Mesothelial cell of epicardium (in vitro differentiated cells): ENCODE measurements around the gene OGFOD3. TPM values are rescaled to one million over a fixed set of nuclear protein-coding genes. Genes with fewer than 3 reads are reported as not detected.

Source experiments
- DNase-seq, 2 experiments: peaks; one replicate each; pipeline ENCODE4 v3.0.0; 2021; ENCODE audit warnings: low spot score in 2 of 2; ENCODE audit not compliant: unreplicated experiment in 2 of 2
- H3K27ac Mint-ChIP-seq: 2 replicates; pipeline ENCODE4 v1.8.0; 2021; ENCODE audit warnings: mixed read lengths
- H3K27me3 Mint-ChIP-seq: 2 replicates; pipeline ENCODE4 v1.8.0; 2021; ENCODE audit warnings: low read depth, mixed read lengths
- H3K36me3 Mint-ChIP-seq: 2 replicates; pipeline ENCODE4 v1.8.0; 2021; ENCODE audit warnings: mixed read lengths
- H3K4me1 Mint-ChIP-seq: 2 replicates; pipeline ENCODE4 v1.8.0; 2021; ENCODE audit warnings: mixed read lengths
- H3K4me3 Mint-ChIP-seq: 2 replicates; pipeline ENCODE4 v1.8.0; 2021; ENCODE audit warnings: mild to moderate bottlenecking, moderate library complexity, mixed read lengths
- H3K9me3 Mint-ChIP-seq: 2 replicates; pipeline ENCODE4 v1.8.0; 2021; ENCODE audit warnings: mixed read lengths
- total RNA-seq: library from RNA; stranded (reverse); gene quantifications from 3 replicates; pipeline ENCODE4 v1.2.1, GENCODE V29; 2021
- TF ChIP-seq, protein P1 (sequence below): fragments of 200-600 bp; sonication (generic); IDR thresholded peaks from one replicate; pipeline ENCODE4 v1.5.0; 2021; ENCODE audit warnings: antibody characterized with exemption; ENCODE audit not compliant: unreplicated experiment

The OGFOD3 gene
- total RNA-seq, 1 donor from 2014 or later, result 36.6 TPM

- TF ChIP-seq, protein P1, sequence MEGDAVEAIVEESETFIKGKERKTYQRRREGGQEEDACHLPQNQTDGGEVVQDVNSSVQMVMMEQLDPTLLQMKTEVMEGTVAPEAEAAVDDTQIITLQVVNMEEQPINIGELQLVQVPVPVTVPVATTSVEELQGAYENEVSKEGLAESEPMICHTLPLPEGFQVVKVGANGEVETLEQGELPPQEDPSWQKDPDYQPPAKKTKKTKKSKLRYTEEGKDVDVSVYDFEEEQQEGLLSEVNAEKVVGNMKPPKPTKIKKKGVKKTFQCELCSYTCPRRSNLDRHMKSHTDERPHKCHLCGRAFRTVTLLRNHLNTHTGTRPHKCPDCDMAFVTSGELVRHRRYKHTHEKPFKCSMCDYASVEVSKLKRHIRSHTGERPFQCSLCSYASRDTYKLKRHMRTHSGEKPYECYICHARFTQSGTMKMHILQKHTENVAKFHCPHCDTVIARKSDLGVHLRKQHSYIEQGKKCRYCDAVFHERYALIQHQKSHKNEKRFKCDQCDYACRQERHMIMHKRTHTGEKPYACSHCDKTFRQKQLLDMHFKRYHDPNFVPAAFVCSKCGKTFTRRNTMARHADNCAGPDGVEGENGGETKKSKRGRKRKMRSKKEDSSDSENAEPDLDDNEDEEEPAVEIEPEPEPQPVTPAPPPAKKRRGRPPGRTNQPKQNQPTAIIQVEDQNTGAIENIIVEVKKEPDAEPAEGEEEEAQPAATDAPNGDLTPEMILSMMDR, result no peak
- peaks cover 7% of the 10 kb centered on the region for H3K36me3 Mint-ChIP-seq
- no peaks in the 10 kb centered on the region for H3K9me3 Mint-ChIP-seq
- DNase-seq, result no peak
- H3K4me3 Mint-ChIP-seq, result no peak overlapping the region
- H3K4me1 Mint-ChIP-seq, result no peaks in the 10 kb centered on the region
- H3K27ac Mint-ChIP-seq, result no peak overlapping the region
- no peaks in the 10 kb centered on the region for H3K27me3 Mint-ChIP-seq
Measured at GRCh38 chr17:82434216-82434565, 15.8 kb upstream of the OGFOD3 start.

GRCh38 chr17:82433560-82434215 is 15.3 kb upstream of the OGFOD3 start:
- H3K27ac Mint-ChIP-seq, result no peak overlapping the region
- no peaks in the 10 kb centered on the region for H3K27me3 Mint-ChIP-seq
- H3K36me3 Mint-ChIP-seq, result peaks cover 7% of the 10 kb centered on the region

DNA sequence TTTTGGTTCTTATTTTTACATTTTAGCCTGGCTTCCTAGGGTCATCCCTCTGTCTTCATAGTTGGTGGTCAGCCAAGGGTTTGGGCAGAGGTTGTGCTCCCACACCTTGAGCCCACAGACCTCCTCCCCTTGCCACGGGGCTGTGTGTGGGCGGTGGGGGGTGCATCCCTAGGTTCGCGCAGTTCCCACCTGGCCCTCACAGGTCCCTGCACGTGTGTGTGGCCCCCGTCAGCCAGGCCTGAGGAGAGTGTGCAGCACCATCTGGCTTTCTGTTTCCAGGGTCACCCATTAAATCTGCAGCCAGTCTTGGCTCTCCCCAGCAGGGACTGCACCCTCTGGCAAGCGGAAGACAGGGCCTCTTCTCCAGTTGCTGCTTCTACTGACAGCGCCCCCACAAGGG is 13.6 kb upstream of the OGFOD3 start:
- no peaks in the 10 kb centered on the region for H3K9me3 Mint-ChIP-seq
- H3K4me3 Mint-ChIP-seq, result no peak overlapping the region
- TF ChIP-seq, protein P1, result no peak
- peaks cover 10% of the 10 kb centered on the region for H3K36me3 Mint-ChIP-seq
- no peaks in the 10 kb centered on the region for H3K27me3 Mint-ChIP-seq
- no peak overlapping the region for H3K27ac Mint-ChIP-seq
- H3K4me1 Mint-ChIP-seq, result no peaks in the 10 kb centered on the region
- DNase-seq, result no peak

More at GRCh38 chr17:82433560-82434215, 15.3 kb upstream of the OGFOD3 start:
- H3K9me3 Mint-ChIP-seq, result no peaks in the 10 kb centered on the region
- no peaks in the 10 kb centered on the region for H3K4me1 Mint-ChIP-seq
- TF ChIP-seq, protein P1, result no peak
- DNase-seq, result no peak
- H3K4me3 Mint-ChIP-seq, result no peak overlapping the region

DNA sequence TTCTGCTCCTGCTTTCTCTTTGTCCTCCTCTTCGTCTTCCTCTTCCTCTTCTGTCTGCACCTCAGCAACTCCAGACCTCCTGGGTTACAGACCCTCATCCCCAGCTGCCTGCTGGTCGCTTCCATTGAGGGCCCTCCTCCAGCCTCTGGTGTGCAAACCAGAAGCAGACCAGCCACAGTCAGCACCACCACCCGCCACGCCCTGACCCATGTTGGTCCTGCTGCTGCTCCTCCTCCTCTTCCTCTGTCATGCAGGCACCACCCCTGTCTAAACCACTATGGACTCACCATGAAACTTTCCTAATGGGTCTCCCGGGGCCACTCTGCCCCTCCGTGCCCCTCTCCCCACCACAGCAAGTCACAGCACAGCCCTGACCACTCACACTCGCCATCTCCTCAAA is 11.4 kb upstream of the OGFOD3 start:
- no peak overlapping the region for H3K4me3 Mint-ChIP-seq
- H3K9me3 Mint-ChIP-seq, result no peaks in the 10 kb centered on the region
- H3K36me3 Mint-ChIP-seq, result peaks cover 10% of the 10 kb centered on the region
- H3K27ac Mint-ChIP-seq, result no peak overlapping the region
- DNase-seq, result no peak
- no peaks in the 10 kb centered on the region for H3K4me1 Mint-ChIP-seq
- TF ChIP-seq, protein P1, result no peak
- no peaks in the 10 kb centered on the region for H3K27me3 Mint-ChIP-seq

DNA sequence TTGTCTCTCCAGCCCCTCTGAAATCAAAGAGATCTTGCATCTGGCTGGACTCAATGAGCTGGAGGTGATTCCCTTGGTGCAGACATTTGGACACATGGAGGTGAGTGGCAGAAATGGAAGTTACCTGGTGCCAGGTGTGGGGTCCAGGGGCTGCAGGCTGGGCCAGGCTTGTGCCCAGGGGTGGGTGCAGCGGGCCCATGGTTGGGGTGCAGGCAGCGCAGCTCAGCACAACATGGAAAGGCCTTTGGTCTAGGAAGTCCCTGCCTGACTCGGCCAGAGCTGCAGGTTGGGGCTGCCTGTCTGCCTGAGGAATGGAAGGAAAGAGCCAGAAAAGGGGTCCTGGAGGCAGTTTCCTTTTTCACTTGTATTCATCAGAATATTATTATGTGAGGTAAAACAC is 10.2 kb upstream of the OGFOD3 start:
- no peak overlapping the region for H3K27ac Mint-ChIP-seq
- TF ChIP-seq, protein P1, result no peak
- no peaks in the 10 kb centered on the region for H3K4me1 Mint-ChIP-seq

GRCh38 chr17:82424863-82425159 is 6.4 kb upstream of the OGFOD3 start:
- TF ChIP-seq, protein P1, result no peak
- H3K27ac Mint-ChIP-seq, result no peak overlapping the region
- peaks cover 36% of the 10 kb centered on the region for H3K36me3 Mint-ChIP-seq
- no peaks in the 10 kb centered on the region for H3K4me1 Mint-ChIP-seq
- H3K4me3 Mint-ChIP-seq, result no peak overlapping the region
- DNase-seq, result no peak
- peaks cover 12% of the 10 kb centered on the region for H3K9me3 Mint-ChIP-seq
- no peaks in the 10 kb centered on the region for H3K27me3 Mint-ChIP-seq

More for the DNA sequence above, 10.2 kb upstream of the OGFOD3 start:
- Mint-ChIP-seq H3K36me3 (peaks cover 12% of the 10 kb centered on the region), H3K9me3 (no peaks in the 10 kb centered on the region), H3K27me3 (no peaks in the 10 kb centered on the region), H3K4me3 (no peak overlapping the region)
- no peak for DNase-seq
